Endodermal cell (in vitro differentiated cells): ENCODE measurements around the gene TTC7B. TPM values are rescaled to one million over a fixed set of nuclear protein-coding genes. Genes with fewer than 3 reads are reported as not detected.

Experiments used
- DNase-seq: peaks from one replicate; pipeline ENCODE4 v3.0.0-alpha.2; 2017
- H3K27ac ChIP-seq: 2 replicates; pipeline ENCODE4 v1.5.1; 2013; ENCODE audit warnings: mild to moderate bottlenecking, low read depth, low read length, moderate library complexity
- H3K27me3 ChIP-seq: 2 replicates; pipeline ENCODE4 v1.6.1; 2013; ENCODE audit warnings: mild to moderate bottlenecking, low read length, moderate library complexity; ENCODE audit not compliant: insufficient read depth, control insufficient read depth, poor library complexity, severe bottlenecking
- H3K36me3 ChIP-seq: 2 replicates; pipeline ENCODE4 v1.7.0; 2013; ENCODE audit warnings: mild to moderate bottlenecking, low read length, moderate library complexity; ENCODE audit not compliant: control insufficient read depth, insufficient read depth
- H3K4me1 ChIP-seq: one replicate; pipeline ENCODE4 v1.7.0; 2013; ENCODE audit warnings: low read length; ENCODE audit not compliant: control insufficient read depth, insufficient read depth
- H3K4me3 ChIP-seq: 2 replicates; pipeline ENCODE4 v1.5.1; 2013; ENCODE audit warnings: mild to moderate bottlenecking, low read length, moderate library complexity
- H3K9ac ChIP-seq: 2 replicates; pipeline ENCODE4 v1.6.1; 2013; ENCODE audit warnings: mild to moderate bottlenecking, low read length, moderate library complexity; ENCODE audit not compliant: poor library complexity, severe bottlenecking; ENCODE audit errors: extremely low read depth
- H3K9me3 ChIP-seq: 2 replicates; pipeline ENCODE4 v1.6.1; 2013; ENCODE audit warnings: mild to moderate bottlenecking, low read length, moderate library complexity; ENCODE audit not compliant: control insufficient read depth
- H3K27ac Mint-ChIP-seq: 2 replicates; pipeline ENCODE4 v1.8.0; 2020; ENCODE audit warnings: mixed read lengths
- H3K27me3 Mint-ChIP-seq: 2 replicates; pipeline ENCODE4 v1.8.0; 2021; ENCODE audit warnings: mild to moderate bottlenecking, mixed read lengths; ENCODE audit not compliant: insufficient read depth
- H3K36me3 Mint-ChIP-seq: 2 replicates; pipeline ENCODE4 v1.8.0; 2020; ENCODE audit warnings: low read depth, mixed read lengths
- H3K4me1 Mint-ChIP-seq: 2 replicates; pipeline ENCODE4 v1.8.0; 2020; ENCODE audit warnings: mixed read lengths
- H3K4me3 Mint-ChIP-seq: 2 replicates; pipeline ENCODE4 v1.8.0; 2020; ENCODE audit warnings: mild to moderate bottlenecking, moderate library complexity, mixed read lengths
- H3K9me3 Mint-ChIP-seq: 2 replicates; pipeline ENCODE4 v1.8.0; 2020; ENCODE audit warnings: mild to moderate bottlenecking, mixed read lengths
- CTCF ChIP-seq: fragments of 200-600 bp; sonication (generic); conservative IDR thresholded peaks from 2 replicates; pipeline ENCODE4 v1.5.0; 2021; ENCODE audit warnings: antibody characterized with exemption, mild to moderate bottlenecking
- WGBS, 2 experiments: methylation state at CpG; one replicate each; pipeline versions ENCODE4 v1.1.5 to v1.1.7; 2013; ENCODE audit warnings: missing lambda C conversion rate in 2 of 2, mixed read lengths in 1 of 2; ENCODE audit not compliant: insufficient coverage in 1 of 2, insufficient read length in 1 of 2; 5-methylcytosine and 5-hydroxymethylcytosine counted together
- total RNA-seq, 2 donors: library from RNA; stranded (reverse); fragmentation: NEBNext Ultra II Directional in 1 of 2; extraction: Animal tissue kit (Norgen Biotek cat#: 25700) in 1 of 2; gene quantifications; 2 replicates in 1 of 2; 3 replicates in 1 of 2; pipeline ENCODE4 v1.2.1, GENCODE V29; 2021

Gene TTC7B
- total RNA-seq, 2 donors from 2014 or later = 51.3 to 62.6 TPM

GRCh38 chr14:90574188-90575131 is 241.8 kb downstream of the TTC7B start:
- Histone ChIP-seq H3K9me3 (no peaks in the 10 kb centered on the region), H3K36me3 (peaks cover 5% of the 10 kb centered on the region), H3K27me3 (no peaks in the 10 kb centered on the region), H3K27ac (no peak overlapping the region), H3K4me3 (no peak overlapping the region), H3K4me1 (peaks cover 5% of the 10 kb centered on the region), H3K9ac (no peak overlapping the region)
- Mint-ChIP-seq H3K27me3 (no peaks in the 10 kb centered on the region), H3K27ac (no peak overlapping the region), H3K9me3 (no peaks in the 10 kb centered on the region), H3K36me3 (peaks cover under 1% of the 10 kb centered on the region), H3K4me3 (no peak overlapping the region), H3K4me1 (peaks cover 18% of the 10 kb centered on the region)
- DNase-seq = no peak
- TF ChIP-seq CTCF = no peak
- 73 to 80% methylated on average over 9 to 12 of the region's 13 CpGs for WGBS, 2 experiments

- no peaks in the 10 kb centered on the region for H3K27me3 ChIP-seq
- Mint-ChIP-seq H3K4me3 (no peak overlapping the region), H3K4me1 (peaks cover 20% of the 10 kb centered on the region), H3K27ac (no peak overlapping the region), H3K27me3 (no peaks in the 10 kb centered on the region), H3K9me3 (no peaks in the 10 kb centered on the region), H3K36me3 (peaks cover 3% of the 10 kb centered on the region)
- peaks cover 9% of the 10 kb centered on the region for H3K4me1 ChIP-seq
- no peak for DNase-seq
- H3K36me3 ChIP-seq = peaks cover 5% of the 10 kb centered on the region
- no peak overlapping the region for H3K9ac ChIP-seq
- H3K27ac ChIP-seq = no peak overlapping the region
- TF ChIP-seq CTCF = no peak
- WGBS, 2 experiments = 93 to 94% methylated on average over 23 to 29 of the region's 29 CpGs
- no peak overlapping the region for H3K4me3 ChIP-seq
- H3K9me3 ChIP-seq = no peaks in the 10 kb centered on the region
These were observed 242.7 kb downstream of the TTC7B start for GRCh38 chr14:90573385-90574105.

GRCh38 chr14:90572441-90573150 is 243.6 kb downstream of the TTC7B start:
- H3K4me3 ChIP-seq = no peak overlapping the region
- Mint-ChIP-seq H3K4me1 (peaks cover 28% of the 10 kb centered on the region), H3K9me3 (no peaks in the 10 kb centered on the region), H3K27ac (peak overlapping the region; percentile 18), H3K36me3 (peaks cover 3% of the 10 kb centered on the region), H3K4me3 (no peak overlapping the region), H3K27me3 (no peaks in the 10 kb centered on the region)
- no peaks in the 10 kb centered on the region for H3K9me3 ChIP-seq
- H3K36me3 ChIP-seq = peaks cover 5% of the 10 kb centered on the region
- H3K27ac ChIP-seq = no peak overlapping the region
- H3K27me3 ChIP-seq = no peaks in the 10 kb centered on the region
- no peak for TF ChIP-seq CTCF
- DNase-seq = no peak
- peaks cover 9% of the 10 kb centered on the region for H3K4me1 ChIP-seq
- 93% methylated on average over 7 to 11 of the region's 11 CpGs for WGBS, 2 experiments
- no peak overlapping the region for H3K9ac ChIP-seq
